Tibial nerve (tissue), 4 donors: ENCODE measurements around the gene NBAS. TPM values are rescaled to one million over a fixed set of nuclear protein-coding genes. Genes with fewer than 3 reads are reported as not detected.

Source experiments
- DNase-seq, 2 donors: peaks; one replicate each; pipeline ENCODE4 v3.0.0-alpha.2; 2019; ENCODE audit warnings: low spot score in 2 of 2
- H3K27ac ChIP-seq, 4 donors: fragments of 200-600 bp; sonication (generic) in 3 of 4; one replicate each; pipeline ENCODE4 v1.5.1; 2017 to 2019; ENCODE audit warnings: mild to moderate bottlenecking in 1 of 4
- H3K27me3 ChIP-seq, 2 donors: fragments of 200-600 bp; sonication (generic) in 1 of 2; one replicate each; pipeline versions ENCODE4 v1.5.1 to v1.6.0; 2017 to 2019
- H3K36me3 ChIP-seq, 3 donors: fragments of 200-600 bp; sonication (generic); one replicate each; pipeline ENCODE4 v1.5.1; 2018 to 2019
- H3K4me1 ChIP-seq, 4 donors: fragments of 200-600 bp; sonication (generic) in 3 of 4; one replicate each; pipeline ENCODE4 v1.5.1; 2017 to 2019
- H3K4me3 ChIP-seq, 4 donors: fragments of 200-600 bp; sonication (generic) in 3 of 4; one replicate each; pipeline ENCODE4 v1.5.1; 2017 to 2019; ENCODE audit warnings: mild to moderate bottlenecking in 1 of 4, moderate library complexity in 1 of 4
- H3K9me3 ChIP-seq, 4 donors: fragments of 200-600 bp; sonication (generic) in 3 of 4; one replicate each; pipeline ENCODE4 v1.5.1; 2017 to 2019
- CTCF ChIP-seq, 5 experiments: fragments of 200-600 bp in 3 of 5; fragments of 450-650 bp in 2 of 5; sonication (generic) in 3 of 5; IDR thresholded peaks; one replicate each; pipeline ENCODE4 v1.5.1; 2016 to 2019; ENCODE audit warnings: antibody characterized with exemption in 5 of 5, mild to moderate bottlenecking in 3 of 5, moderate library complexity in 2 of 5
- EP300 ChIP-seq, 2 donors: sonication (generic); formaldehyde crosslinking; IDR thresholded peaks; one replicate each; pipeline ENCODE4 v1.6.1; 2017; ENCODE audit warnings: antibody characterized with exemption in 2 of 2, mild to moderate bottlenecking in 1 of 2
- POLR2A ChIP-seq, 2 donors: fragments of 450-650 bp; IDR thresholded peaks; one replicate each; pipeline ENCODE4 v1.6.1; 2017; ENCODE audit warnings: antibody characterized with exemption in 2 of 2, mild to moderate bottlenecking in 2 of 2, moderate library complexity in 2 of 2
- WGBS, 2 donors: methylation state at CpG; one replicate each; pipeline ENCODE4 v1.1.5; 2018; 5-methylcytosine and 5-hydroxymethylcytosine counted together
- total RNA-seq, 4 donors: library from RNA; depleted of rRNA; stranded (reverse); fragments of >200 nt; gene quantifications; one replicate each; pipeline ENCODE4 v1.1.0, GENCODE V29; 2016

Gene NBAS
- total RNA-seq, 4 donors from 2014 or later, result 49.0 to 59.1 (median 55.1) TPM

GRCh38 chr2:15145919-15146318 lies 415.2 kb downstream of the NBAS start:
- Histone ChIP-seq H3K9me3 (no peaks in the 10 kb centered on the region), H3K27me3 (no peaks in the 10 kb centered on the region), H3K4me1 (no peaks in the 10 kb centered on the region), H3K4me3 (no peak overlapping the region), H3K27ac (no peak overlapping the region), H3K36me3 (no peaks in the 10 kb centered on the region)
- WGBS, 2 donors, result 97% methylated on average over 3 of the region's 3 CpGs
- DNase-seq, result no peak
- TF ChIP-seq POLR2A (IDR thresholded peaks at IDR 0.05) (no peak), CTCF (IDR thresholded peaks at IDR 0.05) (no peak), EP300 (IDR thresholded peaks at IDR 0.05) (no peak)

- Histone ChIP-seq H3K27me3 (no peaks in the 10 kb centered on the region), H3K9me3 (peaks cover 0 to 6% (median 0%) of the 10 kb centered on the region in 4 donors), H3K27ac (no peak overlapping the region), H3K4me1 (no peaks in the 10 kb centered on the region), H3K36me3 (no peaks in the 10 kb centered on the region), H3K4me3 (no peak overlapping the region)
- WGBS, 2 donors, result 85 to 86% methylated on average over 5 of the region's 5 CpGs
- DNase-seq, result no peak
- TF ChIP-seq EP300 (IDR thresholded peaks at IDR 0.05), result no peak
- TF ChIP-seq CTCF (IDR thresholded peaks at IDR 0.05), result no peak
- no peak for TF ChIP-seq POLR2A (IDR thresholded peaks at IDR 0.05)
Measured at GRCh38 chr2:15145046-15145817, 415.9 kb downstream of the NBAS start.

- Histone ChIP-seq H3K36me3 (no peaks in the 10 kb centered on the region), H3K4me1 (no peaks in the 10 kb centered on the region), H3K9me3 (peaks cover 0 to 13% (median 0%) of the 10 kb centered on the region in 4 donors), H3K27ac (no peak overlapping the region), H3K27me3 (no peaks in the 10 kb centered on the region), H3K4me3 (no peak overlapping the region)
- no peak for TF ChIP-seq EP300 (IDR thresholded peaks at IDR 0.05)
- DNase-seq, result no peak
- WGBS, 2 donors, result 21 to 35% methylated on average over 14 of the region's 14 CpGs
Measured at GRCh38 chr2:15142069-15142689, 419.0 kb downstream of the NBAS start.

- H3K4me3 ChIP-seq, result no peak overlapping the region
- H3K36me3 ChIP-seq, result no peaks in the 10 kb centered on the region
- H3K27ac ChIP-seq, result no peak overlapping the region
- no peaks in the 10 kb centered on the region for H3K27me3 ChIP-seq
- DNase-seq, result no peak
- WGBS, 2 donors, result 90 to 93% methylated on average over 7 of the region's 7 CpGs
- peaks cover 0 to 13% (median 0%) of the 10 kb centered on the region in 4 donors for H3K9me3 ChIP-seq
- no peaks in the 10 kb centered on the region for H3K4me1 ChIP-seq
- TF ChIP-seq CTCF (IDR thresholded peaks at IDR 0.05), result no peak
- TF ChIP-seq POLR2A (IDR thresholded peaks at IDR 0.05), result no peak
- TF ChIP-seq EP300 (IDR thresholded peaks at IDR 0.05), result no peak
Measured at GRCh38 chr2:15141211-15141610, 419.9 kb downstream of the NBAS start.

GRCh38 chr2:15136639-15137038 lies 424.5 kb downstream of the NBAS start:
- Histone ChIP-seq H3K36me3 (no peaks in the 10 kb centered on the region), H3K9me3 (peaks cover 0 to 13% (median 0%) of the 10 kb centered on the region in 4 donors), H3K4me1 (no peaks in the 10 kb centered on the region), H3K4me3 (no peak overlapping the region), H3K27me3 (no peaks in the 10 kb centered on the region), H3K27ac (no peak overlapping the region)
- TF ChIP-seq CTCF (IDR thresholded peaks at IDR 0.05) (no peak), EP300 (IDR thresholded peaks at IDR 0.05) (no peak), POLR2A (IDR thresholded peaks at IDR 0.05) (no peak)
- WGBS, 2 donors, result 93 to 97% methylated on average over 6 of the region's 6 CpGs
- DNase-seq, result no peak
